ENCODE measurements around the gene THAP11.
A peak's percentile ranks its signal among the peaks of the same experiment; 100 is the strongest.

Gene THAP11

DNA sequence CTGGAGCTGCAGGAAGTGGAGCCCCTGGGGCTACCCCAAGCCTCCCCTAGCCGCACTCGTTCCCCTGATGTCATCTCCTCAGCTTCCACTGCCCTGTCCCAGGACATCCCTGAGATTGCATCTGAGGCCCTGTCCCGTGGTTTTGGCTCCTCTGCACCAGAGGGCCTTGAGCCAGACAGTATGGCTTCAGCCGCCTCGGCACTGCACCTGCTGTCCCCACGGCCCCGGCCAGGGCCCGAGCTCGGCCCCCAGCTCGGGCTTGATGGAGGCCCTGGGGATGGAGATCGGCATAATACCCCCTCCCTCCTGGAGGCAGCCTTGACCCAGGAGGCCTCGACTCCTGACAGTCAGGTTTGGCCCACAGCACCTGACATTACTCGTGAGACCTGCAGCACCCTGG lies 38.5 kb downstream of the THAP11 start:
- Histone ChIP-seq H3K9ac (ENCODE audit: low read depth, low read length) (no peak overlapping the region), H3K4me1 (ENCODE audit: control insufficient read depth, insufficient read depth, low read length) (peaks cover 7% of the 10 kb centered on the region), H3K4me3 (ENCODE audit: low read depth, low read length) (no peak overlapping the region), H3K27me3 (ENCODE audit: control insufficient read depth, insufficient read depth, low read length) (no peaks in the 10 kb centered on the region), H3K36me3 (ENCODE audit: control insufficient read depth, insufficient read depth, low read length) (peaks cover 72% of the 10 kb centered on the region), H3K9me3 (ENCODE audit: control insufficient read depth, insufficient read depth, low read length) (no peaks in the 10 kb centered on the region)

DNA sequence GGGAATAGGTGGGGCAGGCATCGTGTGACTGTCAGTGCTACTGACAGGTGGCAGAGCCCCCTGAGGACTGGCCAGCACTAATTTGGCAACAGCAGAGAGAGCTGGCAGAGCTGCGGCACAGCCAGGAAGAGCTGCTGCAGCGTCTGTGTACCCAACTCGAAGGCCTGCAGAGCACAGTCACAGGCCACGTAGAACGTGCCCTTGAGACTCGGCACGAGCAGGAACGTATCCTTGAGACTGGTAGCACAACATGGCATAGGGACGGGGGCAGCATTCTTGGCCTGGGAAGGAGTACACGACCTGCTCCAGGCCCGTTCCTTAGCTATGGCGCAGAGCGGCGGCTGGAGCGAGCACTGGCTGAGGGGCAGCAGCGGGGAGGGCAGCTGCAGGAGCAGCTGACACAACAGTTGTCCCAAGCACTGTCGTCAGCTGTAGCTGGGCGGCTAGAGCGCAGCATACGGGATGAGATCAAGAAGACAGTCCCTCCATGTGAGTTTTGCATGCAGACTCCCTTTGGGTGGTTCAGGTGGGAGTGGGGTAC lies 39.6 kb downstream of the THAP11 start:
- Histone ChIP-seq H3K9ac (ENCODE audit: low read depth, low read length) (no peak overlapping the region), H3K27me3 (ENCODE audit: control insufficient read depth, insufficient read depth, low read length) (no peaks in the 10 kb centered on the region), H3K4me1 (ENCODE audit: control insufficient read depth, insufficient read depth, low read length) (peaks cover 12% of the 10 kb centered on the region), H3K36me3 (ENCODE audit: control insufficient read depth, insufficient read depth, low read length) (peaks cover 67% of the 10 kb centered on the region), H3K9me3 (ENCODE audit: control insufficient read depth, insufficient read depth, low read length) (no peaks in the 10 kb centered on the region), H3K4me3 (ENCODE audit: low read depth, low read length) (no peak overlapping the region)

DNA sequence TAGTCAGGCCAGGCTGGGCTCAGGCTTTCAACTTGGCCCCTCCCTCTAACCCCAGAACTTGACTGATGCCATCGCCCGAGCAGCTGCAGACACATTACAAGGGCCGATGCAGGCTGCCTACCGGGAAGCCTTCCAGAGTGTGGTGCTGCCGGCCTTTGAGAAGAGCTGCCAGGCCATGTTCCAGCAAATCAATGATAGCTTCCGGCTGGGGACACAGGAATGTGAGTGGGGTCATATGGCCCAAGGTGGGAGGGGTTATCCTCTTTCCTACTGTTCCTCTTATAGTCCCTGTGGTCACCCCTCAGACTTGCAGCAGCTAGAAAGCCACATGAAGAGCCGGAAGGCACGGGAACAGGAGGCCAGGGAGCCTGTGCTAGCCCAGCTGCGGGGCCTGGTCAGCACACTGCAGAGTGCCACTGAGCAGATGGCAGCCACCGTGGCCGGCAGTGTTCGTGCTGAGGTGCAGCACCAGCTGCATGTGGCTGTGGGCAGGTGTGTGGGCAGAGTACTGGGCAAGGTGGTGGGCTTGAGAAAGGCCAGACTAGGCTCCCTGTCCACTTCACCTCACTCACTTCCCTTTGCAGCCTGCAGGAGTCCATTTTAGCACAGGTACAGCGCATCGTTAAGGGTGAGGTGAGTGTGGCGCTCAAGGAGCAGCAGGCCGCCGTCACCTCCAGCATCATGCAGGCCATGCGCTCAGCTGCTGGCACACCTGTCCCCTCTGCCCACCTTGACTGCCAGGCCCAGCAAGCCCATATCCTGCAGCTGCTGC lies 40.4 kb downstream of the THAP11 start:
- Histone ChIP-seq H3K9ac (ENCODE audit: low read depth, low read length) (no peak overlapping the region), H3K27me3 (ENCODE audit: control insufficient read depth, insufficient read depth, low read length) (no peaks in the 10 kb centered on the region), H3K4me1 (ENCODE audit: control insufficient read depth, insufficient read depth, low read length) (peaks cover 14% of the 10 kb centered on the region), H3K9me3 (ENCODE audit: control insufficient read depth, insufficient read depth, low read length) (no peaks in the 10 kb centered on the region), H3K36me3 (ENCODE audit: control insufficient read depth, insufficient read depth, low read length) (peaks cover 60% of the 10 kb centered on the region), H3K4me3 (ENCODE audit: low read depth, low read length) (no peak overlapping the region)

- Histone ChIP-seq H3K9ac (ENCODE audit: low read depth, low read length) (no peak overlapping the region), H3K4me3 (ENCODE audit: low read depth, low read length) (no peak overlapping the region), H3K4me1 (ENCODE audit: control insufficient read depth, insufficient read depth, low read length) (peaks cover 14% of the 10 kb centered on the region), H3K9me3 (ENCODE audit: control insufficient read depth, insufficient read depth, low read length) (no peaks in the 10 kb centered on the region), H3K36me3 (ENCODE audit: control insufficient read depth, insufficient read depth, low read length) (peaks cover 53% of the 10 kb centered on the region), H3K27me3 (ENCODE audit: control insufficient read depth, insufficient read depth, low read length) (no peaks in the 10 kb centered on the region)
Observed at GRCh38 chr16:67883146-67883871, 41.2 kb downstream of the THAP11 start.

DNA sequence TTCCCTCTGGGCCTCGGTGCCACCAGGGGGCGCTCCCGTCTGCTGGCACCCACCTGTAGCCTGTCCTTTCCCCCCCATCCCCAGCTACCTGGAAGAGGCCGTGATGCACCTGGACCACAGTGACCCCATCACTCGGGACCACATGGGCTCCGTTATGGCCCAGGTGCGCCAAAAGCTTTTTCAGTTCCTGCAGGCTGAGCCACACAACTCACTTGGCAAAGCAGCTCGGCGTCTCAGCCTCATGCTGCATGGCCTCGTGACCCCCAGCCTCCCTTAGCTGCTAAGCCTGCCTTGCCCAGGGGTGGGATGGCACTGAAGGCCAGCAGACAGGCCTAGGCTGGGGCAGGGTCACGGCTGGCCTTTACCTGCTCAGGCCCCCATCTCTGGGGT lies 41.7 kb downstream of the THAP11 start:
- peaks cover 14% of the 10 kb centered on the region for H3K4me1 ChIP-seq (ENCODE audit: control insufficient read depth, insufficient read depth, low read length)
- H3K4me3 ChIP-seq (ENCODE audit: low read depth, low read length): no peak overlapping the region
- H3K9me3 ChIP-seq (ENCODE audit: control insufficient read depth, insufficient read depth, low read length): no peaks in the 10 kb centered on the region
- H3K9ac ChIP-seq (ENCODE audit: low read depth, low read length): no peak overlapping the region
- peaks cover 47% of the 10 kb centered on the region for H3K36me3 ChIP-seq (ENCODE audit: control insufficient read depth, insufficient read depth, low read length)
- H3K27me3 ChIP-seq (ENCODE audit: control insufficient read depth, insufficient read depth, low read length): no peaks in the 10 kb centered on the region

- Histone ChIP-seq H3K36me3 (ENCODE audit: control insufficient read depth, insufficient read depth, low read length) (peaks cover 39% of the 10 kb centered on the region), H3K4me3 (ENCODE audit: low read depth, low read length) (peak within 1 kb of the TSS; percentile 54), H3K9ac (ENCODE audit: low read depth, low read length) (no peak within 1 kb of the TSS), H3K27me3 (ENCODE audit: control insufficient read depth, insufficient read depth, low read length) (no peaks in the 10 kb centered on the region), H3K9me3 (ENCODE audit: control insufficient read depth, insufficient read depth, low read length) (no peaks in the 10 kb centered on the region), H3K4me1 (ENCODE audit: control insufficient read depth, insufficient read depth, low read length) (peaks cover 14% of the 10 kb centered on the region)
Observed at GRCh38 chr16:67884684-67885083, 42.6 kb downstream of the THAP11 start, which contains the start of gene NRN1L. NRN1L (plus strand) TSS chr16:67884885; CDS start chr16:67884904, 19 bp downstream.

DNA sequence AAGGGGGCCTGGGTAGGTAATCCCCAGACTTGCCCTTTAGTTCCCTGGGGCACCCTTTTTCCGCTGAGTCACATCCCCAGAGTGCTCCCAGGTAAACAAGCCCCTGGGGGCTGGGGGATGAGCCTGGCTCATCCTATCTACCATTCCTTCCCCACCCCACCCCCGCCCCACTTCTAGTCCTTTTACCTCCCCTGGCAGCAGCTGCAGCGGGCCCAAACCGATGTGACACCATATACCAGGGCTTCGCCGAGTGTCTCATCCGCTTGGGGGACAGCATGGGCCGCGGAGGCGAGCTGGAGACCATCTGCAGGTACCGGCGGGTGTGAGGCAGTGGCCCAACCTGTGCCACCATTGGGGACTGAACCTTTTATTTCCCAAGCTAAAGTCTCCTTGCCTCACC lies 43.4 kb downstream of the THAP11 start:
- Histone ChIP-seq H3K9me3 (ENCODE audit: control insufficient read depth, insufficient read depth, low read length) (no peaks in the 10 kb centered on the region), H3K4me3 (ENCODE audit: low read depth, low read length) (no peak overlapping the region), H3K36me3 (ENCODE audit: control insufficient read depth, insufficient read depth, low read length) (peaks cover 31% of the 10 kb centered on the region), H3K9ac (ENCODE audit: low read depth, low read length) (no peak overlapping the region), H3K27me3 (ENCODE audit: control insufficient read depth, insufficient read depth, low read length) (no peaks in the 10 kb centered on the region), H3K4me1 (ENCODE audit: control insufficient read depth, insufficient read depth, low read length) (peaks cover 14% of the 10 kb centered on the region)

DNA sequence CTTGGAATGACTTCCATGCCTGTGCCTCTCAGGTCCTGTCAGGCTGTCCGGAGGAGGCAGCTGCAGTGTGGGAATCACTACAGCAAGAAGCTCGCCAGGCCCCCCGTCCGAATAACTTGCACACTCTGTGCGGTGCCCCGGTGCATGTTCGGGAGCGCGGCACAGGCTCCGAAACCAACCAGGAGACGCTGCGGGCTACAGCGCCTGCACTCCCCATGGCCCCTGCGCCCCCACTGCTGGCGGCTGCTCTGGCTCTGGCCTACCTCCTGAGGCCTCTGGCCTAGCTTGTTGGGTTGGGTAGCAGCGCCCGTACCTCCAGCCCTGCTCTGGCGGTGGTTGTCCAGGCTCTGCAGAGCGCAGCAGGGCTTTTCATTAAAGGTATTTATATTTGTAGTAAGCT lies 43.9 kb downstream of the THAP11 start:
- Histone ChIP-seq H3K4me3 (ENCODE audit: low read depth, low read length) (no peak overlapping the region), H3K4me1 (ENCODE audit: control insufficient read depth, insufficient read depth, low read length) (peaks cover 14% of the 10 kb centered on the region), H3K9me3 (ENCODE audit: control insufficient read depth, insufficient read depth, low read length) (no peaks in the 10 kb centered on the region), H3K27me3 (ENCODE audit: control insufficient read depth, insufficient read depth, low read length) (no peaks in the 10 kb centered on the region), H3K9ac (ENCODE audit: low read depth, low read length) (no peak overlapping the region), H3K36me3 (ENCODE audit: control insufficient read depth, insufficient read depth, low read length) (peaks cover 26% of the 10 kb centered on the region)

DNA sequence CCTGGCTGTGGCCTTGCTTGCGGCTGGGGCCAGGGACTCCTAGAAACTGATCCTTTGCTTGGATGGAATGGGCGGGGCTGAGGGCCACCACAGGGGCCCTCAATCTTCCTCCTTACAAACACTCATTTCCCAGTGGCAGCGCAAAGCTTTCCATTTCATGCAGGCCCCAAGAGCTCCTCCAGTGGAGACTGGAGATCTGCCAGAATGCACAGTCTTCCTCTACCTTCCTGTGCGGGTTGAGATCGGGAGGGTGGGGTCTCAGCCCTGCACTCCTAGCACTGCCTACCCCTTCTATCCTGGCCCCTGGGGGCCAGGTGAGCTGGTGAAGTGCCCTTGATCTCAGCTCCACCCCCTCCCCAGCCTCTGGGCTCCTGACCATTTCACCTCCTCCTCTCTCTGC lies 44.3 kb downstream of the THAP11 start:
- Histone ChIP-seq H3K27me3 (ENCODE audit: control insufficient read depth, insufficient read depth, low read length) (no peaks in the 10 kb centered on the region), H3K4me3 (ENCODE audit: low read depth, low read length) (no peak overlapping the region), H3K9me3 (ENCODE audit: control insufficient read depth, insufficient read depth, low read length) (no peaks in the 10 kb centered on the region), H3K36me3 (ENCODE audit: control insufficient read depth, insufficient read depth, low read length) (peaks cover 22% of the 10 kb centered on the region), H3K9ac (ENCODE audit: low read depth, low read length) (no peak overlapping the region), H3K4me1 (ENCODE audit: control insufficient read depth, insufficient read depth, low read length) (peaks cover 14% of the 10 kb centered on the region)

- H3K9ac ChIP-seq (ENCODE audit: low read depth, low read length): no peak overlapping the region
- H3K4me3 ChIP-seq (ENCODE audit: low read depth, low read length): no peak overlapping the region
Observed at GRCh38 chr16:67888331-67888730, 46.2 kb downstream of the THAP11 start.

DNA sequence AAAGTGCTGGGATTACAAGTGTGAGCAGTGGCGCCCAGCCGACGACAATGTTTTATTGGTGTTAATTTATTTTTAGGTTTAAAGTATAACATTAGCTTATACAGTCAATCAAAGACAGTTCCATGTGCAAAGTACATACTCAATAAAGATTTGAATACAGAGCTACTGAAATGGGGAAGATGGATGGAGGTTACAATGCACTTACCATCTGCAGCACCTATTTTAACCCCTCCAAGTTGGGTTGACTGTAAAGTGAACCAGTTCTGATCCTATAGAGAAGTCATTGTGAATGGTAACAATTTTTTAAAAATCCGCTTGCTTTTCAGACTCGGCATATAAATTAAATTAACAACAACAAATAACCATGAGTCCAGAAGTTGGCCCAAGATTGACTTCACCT lies 50.3 kb downstream of the THAP11 start:
- Histone ChIP-seq H3K27me3 (ENCODE audit: control insufficient read depth, insufficient read depth, low read length) (no peaks in the 10 kb centered on the region), H3K36me3 (ENCODE audit: control insufficient read depth, insufficient read depth, low read length) (no peaks in the 10 kb centered on the region), H3K4me1 (ENCODE audit: control insufficient read depth, insufficient read depth, low read length) (peaks cover 4% of the 10 kb centered on the region), H3K9me3 (ENCODE audit: control insufficient read depth, insufficient read depth, low read length) (no peaks in the 10 kb centered on the region), H3K4me3 (ENCODE audit: low read depth, low read length) (peak overlapping the region; percentile 60), H3K9ac (ENCODE audit: low read depth, low read length) (peak overlapping the region; percentile 65)

More at GRCh38 chr16:67888331-67888730, 46.2 kb downstream of the THAP11 start:
- peaks cover 3% of the 10 kb centered on the region for H3K36me3 ChIP-seq (ENCODE audit: control insufficient read depth, insufficient read depth, low read length)
- H3K4me1 ChIP-seq (ENCODE audit: control insufficient read depth, insufficient read depth, low read length): peaks cover 18% of the 10 kb centered on the region
- H3K9me3 ChIP-seq (ENCODE audit: control insufficient read depth, insufficient read depth, low read length): no peaks in the 10 kb centered on the region
- H3K27me3 ChIP-seq (ENCODE audit: control insufficient read depth, insufficient read depth, low read length): no peaks in the 10 kb centered on the region
